Measurements from ENCODE around the gene OVAAL. TPM values are rescaled to one million over a fixed set of nuclear protein-coding genes. Genes with fewer than 3 reads are reported as not detected.

The OVAAL gene
- total RNA-seq, 2 experiments from 2014 or later, result not detected

DNA sequence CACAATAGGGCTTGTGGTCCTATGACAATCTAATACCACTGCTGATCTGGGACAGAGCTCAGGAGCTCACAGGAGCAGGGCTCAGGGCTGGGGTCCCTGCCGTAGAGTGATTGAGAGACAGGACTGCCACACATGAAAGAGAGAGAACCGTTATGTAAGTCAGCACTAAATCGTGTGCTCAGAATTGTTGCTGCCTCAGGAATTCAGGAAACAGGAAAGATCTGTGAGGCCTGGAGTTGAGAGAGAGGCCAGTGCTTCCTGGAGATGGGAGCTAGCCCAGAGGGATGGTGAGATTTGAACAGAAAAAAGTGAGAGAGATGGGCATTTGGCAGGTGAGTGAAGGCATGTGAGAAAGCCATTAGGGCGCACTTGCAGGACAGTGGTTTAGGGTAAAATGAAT lies 38.9 kb upstream of the OVAAL start:
- TF ChIP-seq, protein P1, sequence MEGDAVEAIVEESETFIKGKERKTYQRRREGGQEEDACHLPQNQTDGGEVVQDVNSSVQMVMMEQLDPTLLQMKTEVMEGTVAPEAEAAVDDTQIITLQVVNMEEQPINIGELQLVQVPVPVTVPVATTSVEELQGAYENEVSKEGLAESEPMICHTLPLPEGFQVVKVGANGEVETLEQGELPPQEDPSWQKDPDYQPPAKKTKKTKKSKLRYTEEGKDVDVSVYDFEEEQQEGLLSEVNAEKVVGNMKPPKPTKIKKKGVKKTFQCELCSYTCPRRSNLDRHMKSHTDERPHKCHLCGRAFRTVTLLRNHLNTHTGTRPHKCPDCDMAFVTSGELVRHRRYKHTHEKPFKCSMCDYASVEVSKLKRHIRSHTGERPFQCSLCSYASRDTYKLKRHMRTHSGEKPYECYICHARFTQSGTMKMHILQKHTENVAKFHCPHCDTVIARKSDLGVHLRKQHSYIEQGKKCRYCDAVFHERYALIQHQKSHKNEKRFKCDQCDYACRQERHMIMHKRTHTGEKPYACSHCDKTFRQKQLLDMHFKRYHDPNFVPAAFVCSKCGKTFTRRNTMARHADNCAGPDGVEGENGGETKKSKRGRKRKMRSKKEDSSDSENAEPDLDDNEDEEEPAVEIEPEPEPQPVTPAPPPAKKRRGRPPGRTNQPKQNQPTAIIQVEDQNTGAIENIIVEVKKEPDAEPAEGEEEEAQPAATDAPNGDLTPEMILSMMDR (IDR thresholded peaks at IDR 0.05), result no peak
- Mint-ChIP-seq H3K27ac (no peak overlapping the region), H3K4me1 (ENCODE audit: low read depth) (no peaks in the 10 kb centered on the region), H3K36me3 (ENCODE audit: low read depth) (no peaks in the 10 kb centered on the region), H3K9me3 (no peaks in the 10 kb centered on the region), H3K4me3 (no peak overlapping the region), H3K27me3 (no peaks in the 10 kb centered on the region)
- no peak for DNase-seq
- intact Hi-C loops (cut with micrococcal nuclease), result loop anchor here (5.0 to 10.0 kb wide), 3 partner anchors 115 to 645 kb away; partner anchors contain the start of gene XPR1
- POLR2A ChIA-PET, result interaction anchor here (0.5 kb wide), 1 partner anchor 503 kb away, joined by 4 read pairs; no protein-coding TSS in a partner anchor
- no peak for ATAC-seq
- CTCF ChIA-PET, result interaction anchor here (0.9 to 1.1 kb wide), 2 partner anchors 11 to 14 kb away, joined by 3 read pairs; no protein-coding TSS in a partner anchor

DNA sequence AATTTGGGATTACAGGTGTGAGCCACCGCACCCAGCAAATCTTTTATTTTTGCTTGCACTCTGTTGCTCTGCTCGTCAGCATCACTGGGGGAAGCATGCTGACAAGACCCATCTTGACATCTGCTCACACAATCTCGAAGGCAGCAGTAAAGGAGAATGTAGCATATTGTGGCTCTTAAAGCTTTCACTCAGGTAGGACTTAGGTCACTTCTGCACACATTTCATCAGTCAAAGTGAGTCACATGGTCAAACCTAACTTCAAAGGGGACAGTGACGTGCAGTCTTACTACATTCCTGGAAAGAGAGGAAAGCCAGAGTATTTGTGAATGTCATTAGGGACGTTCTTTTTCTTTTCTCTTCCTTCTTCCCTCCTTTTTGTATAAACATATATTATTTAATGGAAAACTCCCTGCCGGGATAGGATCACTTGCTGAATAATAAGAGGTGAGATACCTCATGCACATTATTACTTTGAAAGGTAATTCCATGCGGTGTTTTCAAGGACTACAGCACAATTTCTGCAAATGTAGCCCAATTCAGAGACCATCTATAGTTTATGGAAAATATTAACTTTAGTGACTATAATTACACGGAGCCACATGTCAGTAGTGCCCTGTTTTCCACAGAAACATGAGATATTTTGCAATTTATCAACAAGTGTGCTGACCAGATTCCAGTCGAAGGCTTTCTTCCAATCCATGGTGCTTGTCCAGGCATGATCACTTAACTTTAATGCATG lies 37.1 kb upstream of the OVAAL start:
- Mint-ChIP-seq H3K4me3 (no peak overlapping the region), H3K36me3 (ENCODE audit: low read depth) (no peaks in the 10 kb centered on the region), H3K9me3 (no peaks in the 10 kb centered on the region), H3K4me1 (ENCODE audit: low read depth) (no peaks in the 10 kb centered on the region), H3K27ac (no peak overlapping the region), H3K27me3 (no peaks in the 10 kb centered on the region)
- TF ChIP-seq, protein P1 (IDR thresholded peaks at IDR 0.05), result no peak
- ATAC-seq, result peak; percentile 55
- DNase-seq, result no peak
- ChIA-PET CTCF (interaction anchor here (0.9 to 1.1 kb wide), 3 partner anchors 18 to 342 kb away, joined by 3 read pairs; no protein-coding TSS in a partner anchor), POLR2A (no interaction called here)
- intact Hi-C loops (cut with micrococcal nuclease), result loop anchor here (10.0 kb wide), 1 partner anchor 643 kb away; no protein-coding TSS in a partner anchor

DNA sequence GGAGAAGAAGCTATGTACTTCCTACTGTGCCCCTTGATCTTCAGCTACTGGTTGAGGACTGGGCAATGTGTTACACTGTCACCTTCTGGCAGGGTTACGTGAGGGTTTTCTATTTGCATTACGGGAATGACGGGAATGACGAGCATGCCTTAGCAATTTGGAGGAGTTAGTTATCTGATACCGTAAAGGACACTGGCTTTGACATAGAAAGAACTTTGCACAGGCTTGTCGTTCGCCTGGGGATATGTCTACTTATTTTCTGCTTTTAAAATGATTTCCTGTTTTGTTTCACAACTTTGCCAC lies 36.6 kb upstream of the OVAAL start:
- ATAC-seq (no peak), DNase-seq (no peak)
- H3K4me3 Mint-ChIP-seq, result no peak overlapping the region
- no peaks in the 10 kb centered on the region for H3K36me3 Mint-ChIP-seq (ENCODE audit: low read depth)
- ChIA-PET POLR2A (no interaction called here), CTCF (interaction anchor here (0.9 to 1.1 kb wide), 3 partner anchors 17 to 341 kb away, joined by 3 read pairs; no protein-coding TSS in a partner anchor)
- H3K27ac Mint-ChIP-seq, result no peak overlapping the region
- H3K4me1 Mint-ChIP-seq (ENCODE audit: low read depth), result no peaks in the 10 kb centered on the region
- H3K9me3 Mint-ChIP-seq, result no peaks in the 10 kb centered on the region
- no peaks in the 10 kb centered on the region for H3K27me3 Mint-ChIP-seq
- intact Hi-C loops (cut with micrococcal nuclease), result loop anchor here (10.0 kb wide), 1 partner anchor 643 kb away; no protein-coding TSS in a partner anchor
- TF ChIP-seq, protein P1 (IDR thresholded peaks at IDR 0.05), result no peak

DNA sequence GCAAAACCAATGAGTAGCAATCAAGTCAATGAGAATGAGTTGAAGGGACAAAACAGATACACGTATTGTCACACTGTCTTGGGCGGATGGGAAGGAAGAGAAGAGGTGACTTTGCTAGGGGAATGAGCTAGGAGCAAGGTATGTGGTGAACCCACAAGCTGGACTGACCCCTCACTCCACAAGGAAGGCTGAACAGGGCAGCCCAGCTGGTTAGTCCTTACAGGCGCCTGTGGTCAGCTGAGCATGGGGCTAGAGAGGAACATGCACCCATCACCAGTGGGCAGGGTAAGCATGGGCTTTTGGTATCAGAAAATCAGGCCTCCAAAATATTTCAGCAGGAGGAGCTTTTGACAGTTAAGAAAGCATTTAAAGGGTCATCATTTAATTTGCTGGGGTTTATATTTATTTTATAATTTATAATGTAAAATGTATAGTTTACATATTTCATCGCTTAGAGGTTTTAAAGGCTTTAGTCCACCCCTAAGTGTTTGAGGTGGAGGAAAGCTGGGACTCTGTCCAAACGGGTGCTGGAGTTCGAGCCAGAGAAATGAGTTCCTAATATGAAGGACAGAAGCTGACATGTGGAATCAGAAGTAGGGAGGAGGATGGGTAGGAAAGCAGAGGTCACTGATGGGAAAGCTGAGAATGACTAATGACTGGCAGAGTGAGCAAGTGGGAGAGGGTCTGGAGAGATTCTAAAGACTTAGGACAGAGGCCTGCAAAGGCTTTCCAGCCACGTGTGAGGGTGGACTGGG lies 34.4 kb upstream of the OVAAL start:
- Mint-ChIP-seq H3K27ac (no peak overlapping the region), H3K4me3 (no peak overlapping the region), H3K9me3 (no peaks in the 10 kb centered on the region), H3K4me1 (ENCODE audit: low read depth) (no peaks in the 10 kb centered on the region), H3K27me3 (no peaks in the 10 kb centered on the region), H3K36me3 (ENCODE audit: low read depth) (no peaks in the 10 kb centered on the region)
- CTCF ChIA-PET, result interaction anchor here (1.0 to 6.7 kb wide), 3 partner anchors 8 to 339 kb away, joined by 5 to 39 read pairs (median 5); no protein-coding TSS in a partner anchor
- intact Hi-C loops (cut with micrococcal nuclease), result loop anchor here (10.0 kb wide), 1 partner anchor 640 kb away; no protein-coding TSS in a partner anchor
- TF ChIP-seq, protein P1 (IDR thresholded peaks at IDR 0.05), result no peak
- POLR2A ChIA-PET, result no interaction called here
- ATAC-seq, result no peak
- DNase-seq, result no peak

Data from activated CD8-positive, alpha-beta T cell treated with anti-CD3 and anti-CD28 coated beads for 36 hours (primary cell).